Fibroblast of skin of abdomen (primary cell): ENCODE data around the gene CXCL1.
"Not testable (repeated sequence)": the region's sequence is repeated elsewhere in the genome, so short reads cannot be mapped to it uniquely, and the experiment has no call there.

Source experiments
- DNase-seq: peaks from one replicate; pipeline ENCODE4 v3.0.0-alpha.2; 2013

The CXCL1 gene

DNA sequence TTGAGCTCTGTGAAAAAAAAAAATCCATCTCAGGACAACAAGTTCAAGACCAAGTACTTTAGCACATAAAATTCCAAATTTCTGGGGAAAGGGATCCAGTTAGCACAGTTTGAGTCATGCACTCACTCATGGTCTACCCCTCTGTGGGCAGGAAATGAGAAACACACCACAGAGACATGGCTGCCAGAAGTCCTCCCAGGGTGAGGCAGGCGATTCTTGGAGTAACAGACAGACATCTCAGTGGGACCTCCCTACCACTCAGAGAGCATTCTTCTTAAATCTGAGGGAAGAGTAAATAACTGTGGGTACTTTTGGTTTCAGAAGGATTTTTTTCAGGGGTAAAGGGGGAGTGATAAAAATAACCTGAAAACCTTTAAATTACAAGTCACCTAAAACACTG, 14.1 kb downstream of the CXCL1 start:
- DNase-seq, result peak; percentile 90

DNA sequence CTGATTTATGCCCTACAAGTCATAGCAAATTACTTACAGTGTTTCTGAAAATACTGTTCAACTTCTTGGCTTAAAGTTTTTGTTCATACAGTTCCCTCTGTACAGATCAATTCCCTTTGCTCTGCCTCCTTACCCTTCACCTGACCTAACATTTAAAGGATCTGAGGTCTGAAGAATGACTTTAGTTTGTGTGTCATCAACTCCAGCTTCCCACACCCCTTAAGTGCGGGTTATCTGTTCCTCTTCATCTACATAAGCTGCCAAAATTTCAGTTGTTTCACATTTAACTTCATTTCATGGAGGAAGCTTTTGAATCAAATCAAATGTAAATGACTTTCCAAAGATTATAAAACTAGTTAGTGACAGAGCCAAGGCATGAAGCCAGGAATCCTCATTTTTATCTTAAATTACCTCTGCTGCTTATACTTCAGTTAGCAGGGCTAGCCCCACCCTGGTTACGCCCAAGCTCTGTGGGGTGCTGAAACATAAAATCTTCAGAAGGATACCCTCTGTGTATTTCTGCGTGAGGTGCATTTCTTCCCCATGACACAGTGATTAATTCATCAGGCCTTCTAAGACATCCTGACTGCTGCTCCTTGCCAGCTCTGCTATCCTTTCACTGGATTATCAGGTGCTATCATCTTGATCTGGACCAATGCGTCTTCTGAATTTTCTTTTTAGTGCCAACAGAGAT, 16.5 kb downstream of the CXCL1 start:
- no peak for DNase-seq

DNA sequence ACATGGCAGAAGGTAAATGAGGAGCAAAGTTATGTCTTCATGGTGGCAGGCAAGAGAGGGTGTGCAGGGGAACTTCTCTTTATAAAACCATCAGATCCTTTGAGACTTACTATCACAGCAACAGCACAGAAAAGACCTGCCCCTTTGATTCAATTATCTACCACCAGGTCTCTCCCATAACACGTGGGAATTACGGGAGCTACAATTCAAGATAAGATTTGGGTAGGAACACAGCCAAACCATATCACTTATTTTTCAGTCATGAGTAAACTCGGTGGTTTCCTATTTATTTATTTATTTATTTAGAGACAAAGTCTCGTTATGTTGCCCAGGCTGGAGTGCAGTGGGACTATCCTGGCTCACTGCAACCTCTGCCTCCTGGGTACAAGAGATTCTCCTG, 22.1 kb downstream of the CXCL1 start:
- DNase-seq, result no peak

DNA sequence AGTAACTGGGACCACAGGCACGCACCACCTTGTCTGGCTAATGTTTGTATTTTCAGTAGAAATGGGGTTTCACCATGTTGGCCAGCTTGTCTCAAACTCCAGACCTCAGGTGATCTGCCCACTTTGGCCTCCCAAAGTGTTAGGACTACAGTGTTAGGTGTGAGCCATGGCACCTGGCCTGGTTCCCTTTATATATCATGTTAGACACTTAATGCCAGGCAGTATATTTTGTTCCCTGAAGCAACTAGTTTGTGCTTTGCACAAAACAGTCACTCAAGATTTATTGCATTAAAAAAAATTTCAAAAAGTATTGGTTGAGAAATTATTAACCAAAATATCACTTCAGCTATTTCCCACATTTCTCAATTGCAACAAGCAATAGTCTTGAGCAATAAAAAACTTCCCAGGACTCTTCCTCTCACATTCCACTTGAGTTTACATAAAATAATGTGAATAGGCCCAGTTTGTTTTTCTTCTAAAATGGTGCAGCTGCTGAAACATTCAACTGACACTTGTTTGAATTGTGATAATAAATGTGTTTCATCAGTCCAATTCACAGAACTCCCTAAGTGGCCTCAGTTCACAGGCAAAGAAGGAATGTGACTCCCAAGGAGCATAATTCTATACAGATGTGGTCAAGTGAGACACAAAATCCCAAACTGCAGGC, 22.7 kb downstream of the CXCL1 start:
- DNase-seq, result peak; percentile 97

DNA sequence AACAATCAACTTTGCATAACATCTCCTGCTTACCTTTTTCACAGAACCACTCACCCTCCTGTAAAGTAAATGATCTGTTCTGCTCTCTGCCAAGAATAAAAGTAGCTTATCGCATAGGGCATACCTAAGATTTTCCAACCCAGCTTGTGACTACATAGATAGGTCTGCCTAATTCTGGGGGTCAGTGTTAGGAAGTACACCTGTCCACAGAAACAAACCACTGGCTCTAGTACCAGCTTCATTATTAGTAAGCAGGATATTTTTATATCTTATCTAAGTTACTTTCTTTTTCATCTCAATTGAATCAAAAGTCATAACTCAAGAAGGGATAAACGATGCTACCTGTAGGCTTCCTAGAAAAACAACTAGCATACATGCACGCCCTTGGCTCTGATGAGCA, 23.8 kb downstream of the CXCL1 start:
- DNase-seq, result no peak

DNA sequence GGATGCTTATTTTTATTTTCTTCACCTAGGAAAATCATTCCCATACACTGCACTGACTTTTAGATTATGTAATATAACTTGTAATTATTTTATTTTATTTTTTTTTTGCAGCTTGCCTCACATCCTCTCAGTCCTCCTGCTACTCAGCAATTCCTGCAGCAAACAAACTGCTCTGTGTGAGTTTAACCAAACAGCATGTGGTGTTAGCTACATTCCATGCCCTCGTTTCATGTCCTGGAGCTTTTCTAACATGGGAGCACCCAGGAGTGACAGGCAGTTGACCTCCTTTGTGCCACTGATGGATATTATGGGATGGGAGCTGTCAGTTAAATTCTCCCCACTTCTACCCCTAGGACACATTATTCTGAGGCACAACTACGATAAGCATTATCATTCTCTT, 24.8 kb downstream of the CXCL1 start:
- DNase-seq, result no peak

DNA sequence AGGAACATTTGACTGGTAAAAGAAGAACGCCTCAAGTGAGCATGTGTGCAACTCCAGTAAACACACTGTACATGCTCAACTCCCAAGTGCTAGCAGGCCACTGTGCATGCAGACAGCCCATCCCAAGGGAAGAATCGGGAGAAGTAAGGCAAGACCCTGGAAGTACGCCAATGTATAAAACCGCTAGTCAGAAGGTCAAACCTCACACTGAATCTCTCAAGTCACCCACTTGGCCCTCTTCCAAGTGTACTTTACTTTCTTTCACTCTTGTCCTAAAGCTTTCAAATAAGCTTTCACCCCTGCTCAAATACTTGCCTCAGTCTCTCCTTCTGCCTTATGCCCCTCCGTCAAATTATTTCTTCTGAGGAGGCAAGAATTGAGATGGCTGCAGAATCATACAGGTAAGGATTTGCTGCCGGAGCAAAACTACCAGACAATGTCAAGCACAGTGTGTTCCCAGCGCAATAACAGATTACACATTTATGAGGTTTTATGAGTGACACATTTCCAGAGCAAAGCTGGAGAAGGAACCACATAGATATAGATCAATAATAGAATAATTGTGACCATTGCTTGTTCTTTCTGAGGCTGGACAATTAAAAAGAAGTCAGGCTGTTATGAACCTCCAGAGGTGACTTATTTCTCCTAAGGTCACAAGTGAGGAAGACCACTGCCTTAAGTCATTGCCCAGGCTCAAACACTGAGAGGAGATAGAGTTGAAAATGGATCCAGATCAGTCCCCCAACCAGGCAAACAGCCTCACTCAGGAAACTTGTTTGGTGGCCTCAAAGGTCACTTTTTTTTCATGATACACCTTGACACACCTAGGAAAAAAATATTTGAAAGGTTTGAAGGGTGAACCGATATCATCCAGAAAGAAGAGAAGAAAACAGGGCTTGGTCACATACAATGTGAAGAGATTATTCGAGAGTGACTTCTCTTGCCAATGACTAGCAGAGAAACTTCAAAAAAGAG, 26.3 kb downstream of the CXCL1 start:
- DNase-seq, result peak; percentile 50

DNA sequence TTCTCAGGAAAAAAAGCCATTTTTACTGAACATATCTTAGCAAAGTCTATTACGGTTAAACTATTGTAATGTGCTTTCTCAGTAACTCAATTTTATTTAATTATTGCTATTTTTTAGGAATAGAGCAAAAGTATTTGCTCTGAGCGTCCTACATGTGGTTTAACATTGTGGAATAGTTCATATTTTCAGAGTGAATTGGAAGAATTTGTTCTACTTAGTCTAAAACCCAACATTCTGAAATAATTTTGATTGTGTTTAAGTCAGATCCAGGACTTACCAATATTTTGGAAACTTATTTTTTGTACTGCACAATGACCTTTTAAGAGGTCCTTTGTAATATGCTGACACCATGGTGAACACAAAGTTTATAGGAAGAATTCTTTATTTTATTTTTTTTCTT, 27.2 kb downstream of the CXCL1 start:
- no peak for DNase-seq

DNA sequence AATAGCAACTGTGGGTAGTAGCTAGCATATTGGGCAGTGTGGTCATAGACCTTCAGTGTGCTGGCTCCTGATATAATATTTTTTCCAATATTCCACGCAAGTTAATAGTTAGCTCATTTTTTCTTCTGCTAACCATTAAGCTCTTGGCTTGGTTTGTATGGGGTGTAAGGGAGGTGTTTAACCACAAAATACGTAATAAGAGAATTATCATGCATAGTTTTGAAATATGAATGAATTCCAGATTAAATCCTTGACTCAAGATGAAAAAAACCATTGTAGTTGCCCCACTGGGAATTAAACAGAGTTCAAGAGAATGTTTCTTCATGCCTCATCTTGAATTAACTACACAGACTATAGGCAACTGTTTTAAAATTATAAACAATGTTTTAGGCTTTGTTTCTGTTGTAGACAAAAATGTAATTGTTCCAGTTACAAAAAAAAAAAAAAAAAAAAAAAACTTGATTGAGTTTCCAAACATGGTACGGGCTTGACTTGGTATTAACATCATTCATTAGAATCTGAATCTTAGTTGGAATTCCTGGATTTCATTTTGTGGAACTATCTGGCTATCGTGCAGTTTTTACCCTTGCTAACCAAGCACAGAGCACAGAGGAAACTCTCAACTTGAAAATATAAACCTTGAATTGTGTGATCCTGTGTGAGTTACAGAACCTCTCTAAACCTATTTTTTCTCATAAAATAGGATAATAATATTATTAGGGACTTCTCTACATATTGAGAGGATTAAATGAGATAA, 28.4 kb downstream of the CXCL1 start:
- DNase-seq, result peak; percentile 94

DNA sequence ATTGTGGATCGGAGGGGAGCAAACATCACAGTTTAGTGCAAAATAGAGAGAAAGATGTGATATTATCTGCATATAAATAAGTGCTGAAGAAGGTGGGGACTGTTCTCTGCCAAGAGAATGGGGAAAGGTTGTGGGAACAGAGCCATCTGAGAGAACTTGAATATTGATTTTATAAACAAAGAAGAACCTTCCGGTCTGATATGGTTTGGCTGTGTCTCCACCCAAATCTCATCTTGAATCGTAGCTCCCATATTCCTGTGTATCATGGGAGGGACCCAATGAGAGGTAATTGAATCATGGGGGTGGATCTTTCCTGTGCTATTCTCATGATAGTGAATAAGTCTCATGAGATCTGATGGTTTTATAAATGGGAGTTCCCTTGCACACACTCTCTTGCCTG, 30.1 kb downstream of the CXCL1 start:
- DNase-seq, result not testable (repeated sequence)

DNA sequence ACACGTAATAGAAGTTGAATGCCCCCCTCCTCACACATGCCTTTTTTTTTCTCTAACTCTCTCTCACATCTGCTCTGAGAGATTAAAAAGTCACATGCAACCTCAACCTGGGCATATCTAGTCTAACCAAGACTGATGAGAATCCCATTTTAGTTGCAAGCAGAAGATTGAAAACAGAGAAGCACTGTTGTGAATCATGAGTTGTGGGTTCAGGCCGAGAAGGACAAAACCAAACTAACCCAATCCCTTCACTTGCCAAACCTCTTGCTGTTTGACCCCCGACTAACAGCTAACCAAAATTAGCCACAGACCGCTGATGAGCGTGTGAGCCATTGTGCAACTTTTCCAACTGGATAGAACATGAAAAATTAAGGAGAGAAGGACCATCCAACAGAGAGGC, 31.8 kb downstream of the CXCL1 start:
- peak; percentile 92 for DNase-seq

DNA sequence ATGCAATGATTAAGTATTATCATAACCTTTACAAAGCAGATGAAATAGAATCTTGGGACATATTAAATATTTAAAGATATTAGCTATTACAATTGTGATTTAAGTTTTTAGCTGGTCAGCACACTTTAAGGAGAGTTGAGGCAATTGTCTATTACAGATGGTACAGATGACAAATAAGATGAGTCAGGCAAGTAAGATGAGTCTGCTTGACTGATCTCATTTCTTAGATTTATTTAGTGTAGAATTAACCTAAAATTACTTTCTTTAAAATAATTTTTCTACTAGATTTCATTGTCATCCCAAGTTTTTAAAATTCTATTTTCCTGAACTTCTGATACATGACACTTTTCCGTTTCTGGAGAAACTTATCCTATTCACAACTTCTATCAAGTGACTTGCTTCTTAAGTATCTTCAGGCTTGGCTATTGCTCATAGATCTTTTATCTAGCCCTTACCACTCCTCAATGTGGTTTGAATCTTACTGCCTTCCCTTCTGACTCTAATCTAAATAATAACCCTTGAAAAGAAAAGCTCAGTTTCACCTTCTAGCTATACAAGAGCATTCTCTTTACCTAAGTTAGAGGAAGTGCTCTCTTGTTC, 32.9 kb downstream of the CXCL1 start:
- DNase-seq, result peak; percentile 62

DNA sequence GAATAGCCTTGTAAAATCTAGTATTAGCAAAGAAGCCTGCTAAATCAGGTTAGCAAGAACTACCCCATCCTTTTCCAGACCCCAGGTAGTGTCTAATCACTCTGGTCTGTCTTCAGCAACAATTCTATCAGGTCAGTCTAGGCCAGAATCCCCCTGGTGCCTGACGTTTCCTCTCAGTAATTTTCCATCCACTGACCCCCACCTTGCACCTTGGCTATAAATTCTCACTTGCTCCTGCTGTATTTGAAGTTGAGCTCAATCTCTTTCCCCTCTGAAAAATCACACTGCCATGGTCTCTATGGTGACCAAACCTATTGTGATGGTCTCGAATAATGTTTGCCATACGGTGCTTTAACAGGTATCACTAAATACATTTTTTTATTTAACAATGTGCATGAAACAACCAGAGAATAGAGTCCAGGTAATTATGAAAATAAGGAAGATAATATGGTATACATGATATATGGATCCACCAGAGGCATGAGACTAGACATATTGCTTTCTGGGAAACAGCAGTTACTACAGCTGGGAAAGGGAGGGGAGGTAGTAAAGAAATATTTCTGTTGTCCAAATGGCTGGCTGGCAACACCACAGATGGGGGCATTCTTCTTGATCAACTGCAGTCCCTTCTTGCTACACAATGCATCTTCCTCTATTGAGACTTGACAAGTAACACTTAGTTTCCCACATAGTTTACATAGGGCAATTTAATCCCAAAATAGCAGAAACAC, 33.8 kb downstream of the CXCL1 start:
- no peak for DNase-seq

DNA sequence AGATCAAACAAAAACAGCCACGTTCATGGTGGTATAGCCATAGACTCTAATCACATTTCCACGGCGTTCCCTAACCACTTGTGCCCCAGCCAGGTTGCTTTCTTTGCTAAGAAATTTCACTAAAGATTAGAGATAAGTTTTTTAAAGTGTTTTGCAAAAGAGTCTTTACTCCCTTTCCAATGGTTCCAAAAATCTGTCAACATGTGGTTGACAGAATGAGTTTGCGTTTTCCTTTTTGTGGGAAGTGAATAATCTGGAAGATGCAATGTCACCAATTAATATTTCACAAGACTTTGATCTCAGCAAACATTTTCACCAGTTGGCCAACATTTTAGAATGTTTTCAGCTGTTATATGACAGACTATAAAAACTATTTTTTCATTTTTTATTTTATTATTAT, 35.3 kb downstream of the CXCL1 start:
- DNase-seq, result peak; percentile 87

DNA sequence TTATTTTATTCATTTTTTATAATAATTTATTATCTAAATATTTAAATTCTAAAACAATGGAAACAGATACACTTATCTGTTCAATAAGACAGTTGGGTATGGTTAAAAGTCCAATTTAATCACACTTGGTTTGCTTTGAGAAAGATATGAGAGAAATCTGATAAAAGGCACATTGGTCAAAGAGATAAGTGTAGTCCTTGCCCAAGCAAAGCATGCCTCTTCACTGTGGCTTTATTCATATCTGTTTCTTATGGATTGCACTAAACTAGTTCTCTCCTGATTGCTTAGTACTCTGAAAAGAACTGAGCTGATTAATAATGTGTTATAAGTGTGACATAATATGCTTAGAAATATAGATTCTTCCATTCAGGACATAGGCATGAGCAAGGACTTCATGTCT, 39.8 kb downstream of the CXCL1 start:
- DNase-seq, result no peak

DNA sequence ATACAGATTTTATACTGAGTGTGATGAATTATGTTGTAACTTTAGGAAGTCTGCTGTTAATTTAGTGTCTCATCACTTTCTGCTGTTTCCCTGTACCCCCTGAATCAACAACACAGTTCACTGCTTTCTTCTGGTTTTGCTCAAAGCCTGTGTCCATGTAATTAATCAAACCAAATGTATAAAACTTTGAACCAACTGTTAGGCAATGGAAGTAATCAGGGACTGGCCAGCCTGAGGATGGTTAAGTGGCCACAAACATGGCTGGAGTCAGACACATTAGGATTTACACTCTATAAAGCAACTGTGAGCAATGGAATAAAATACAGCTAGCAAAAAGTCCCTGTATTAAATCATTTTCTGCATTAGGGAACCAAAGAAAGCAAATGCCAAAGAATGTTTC, 42.6 kb downstream of the CXCL1 start:
- peak; percentile 62 for DNase-seq

DNA sequence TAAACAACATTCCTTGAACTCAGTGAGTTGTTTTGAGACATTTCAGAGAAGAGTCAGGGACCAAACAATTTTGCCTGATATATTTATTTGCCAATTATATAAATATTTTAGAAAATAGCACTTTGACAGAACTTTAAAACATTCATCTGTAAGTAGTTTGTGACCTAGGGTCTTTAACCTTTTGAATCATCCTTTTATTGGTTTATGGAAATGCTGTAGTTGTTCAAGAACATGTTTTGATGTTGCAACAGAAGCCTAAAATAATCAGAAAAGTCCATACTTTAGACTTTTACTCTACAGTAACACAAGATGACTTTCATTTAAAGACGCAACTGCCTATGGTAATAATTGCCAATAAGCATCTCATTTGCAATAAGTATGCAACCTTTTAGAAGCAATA, 43.0 kb downstream of the CXCL1 start:
- no peak for DNase-seq

DNA sequence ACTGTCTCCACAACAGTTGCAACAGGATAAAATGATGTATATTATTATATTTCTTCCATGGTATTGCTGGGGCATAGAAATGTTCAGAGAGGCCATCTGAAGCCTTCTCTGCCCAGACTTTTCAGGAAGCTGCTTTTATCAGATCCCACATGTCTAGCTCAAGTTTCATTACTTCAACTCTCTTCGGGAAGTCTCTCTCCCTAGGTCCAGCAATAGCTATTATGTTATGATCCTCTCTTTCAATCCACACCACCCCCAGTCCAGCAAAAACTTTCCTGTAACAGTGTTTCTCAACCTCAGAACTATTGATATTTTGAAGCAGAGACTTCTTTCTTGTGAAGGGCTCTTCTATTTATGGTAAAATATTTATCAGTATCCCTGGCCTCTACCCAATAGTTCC, 44.9 kb downstream of the CXCL1 start:
- DNase-seq, result no peak

DNA sequence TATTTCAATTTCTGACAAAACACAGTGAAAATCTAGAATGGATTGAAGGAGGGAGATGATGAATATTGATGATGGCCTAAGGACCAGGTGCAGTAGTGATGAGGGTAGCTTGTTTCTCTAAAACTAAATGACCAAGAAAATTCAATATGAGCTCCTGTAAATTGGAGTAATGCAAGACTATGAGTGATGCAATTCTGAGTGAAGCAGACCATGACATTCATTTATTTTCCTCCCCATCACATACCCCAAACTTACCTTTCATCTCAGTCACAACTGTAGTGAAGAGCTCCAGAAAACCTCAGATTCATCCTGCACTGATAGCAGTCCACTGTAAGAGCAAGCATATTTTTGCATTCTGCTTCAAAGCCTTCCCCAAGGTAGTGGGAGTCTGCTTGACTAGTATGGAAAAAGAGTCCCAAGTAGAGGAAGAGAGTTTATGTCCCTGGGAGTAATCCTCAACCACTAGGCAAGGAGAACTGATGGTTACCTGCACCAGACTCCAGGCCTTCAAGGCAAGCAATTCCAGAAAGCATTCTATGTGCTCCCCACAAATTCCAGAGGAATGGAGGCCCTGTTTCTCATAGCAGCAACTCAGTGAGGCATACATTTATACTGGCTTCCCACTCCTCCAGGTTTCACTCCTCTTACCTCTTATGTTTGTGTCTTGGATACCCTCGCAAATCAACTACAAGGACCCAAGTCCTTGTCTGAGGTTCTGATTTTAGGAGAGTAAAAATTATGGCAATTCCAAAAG, 47.2 kb downstream of the CXCL1 start:
- DNase-seq, result no peak

DNA sequence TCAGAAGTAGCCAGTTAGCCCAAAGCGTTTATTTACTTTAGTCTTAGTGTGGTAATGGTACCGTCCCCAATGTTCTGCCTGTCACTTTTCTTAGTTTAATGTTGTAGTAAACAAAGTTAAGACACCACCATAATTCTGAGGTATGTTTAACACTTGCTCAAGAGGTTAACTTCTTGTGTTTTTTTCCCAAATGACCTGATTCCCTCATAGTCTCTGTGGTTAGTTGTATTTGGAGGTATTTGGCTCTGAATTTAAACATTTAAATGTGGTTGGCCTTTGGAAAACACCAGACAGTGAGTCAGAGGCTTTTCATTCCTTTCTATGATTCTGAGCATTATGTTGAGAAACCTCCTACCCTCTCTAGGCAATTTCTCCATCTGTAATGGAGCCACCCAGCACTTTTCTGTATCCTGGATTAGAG, 47.9 kb downstream of the CXCL1 start:
- DNase-seq, result peak; percentile 96

DNA sequence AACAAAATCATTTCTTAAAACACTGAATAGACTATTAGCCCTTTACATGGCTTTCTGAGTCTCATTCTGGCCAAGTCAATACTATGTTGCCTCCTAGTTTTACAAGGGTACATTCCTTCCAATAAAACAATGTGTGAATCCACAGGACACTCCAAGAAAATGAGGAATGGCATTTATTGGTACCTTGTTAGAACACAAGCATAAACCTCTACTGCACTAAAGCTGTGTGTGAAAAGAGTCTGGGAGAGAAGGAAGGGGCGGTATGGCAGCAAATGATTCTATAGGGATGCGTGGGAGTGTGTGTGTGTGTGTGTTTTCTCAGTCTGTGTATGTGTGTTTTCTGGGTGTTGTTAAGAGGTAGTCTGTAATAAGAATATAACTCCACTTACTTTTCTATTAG, 48.9 kb downstream of the CXCL1 start:
- no peak for DNase-seq
